Mononuclear cell (primary cell): ENCODE data around the gene NPAS1. TPM values are rescaled to one million over a fixed set of nuclear protein-coding genes. Genes with fewer than 3 reads are reported as not detected.

ENCODE experiments used
- H3K27me3 ChIP-seq: 2 replicates; pipeline ENCODE4 v1.6.0; 2011; ENCODE audit warnings: low read length, control low read depth; ENCODE audit not compliant: insufficient read depth
- H3K4me1 ChIP-seq: 2 replicates; pipeline ENCODE4 v1.5.1; 2011; ENCODE audit warnings: mild to moderate bottlenecking, low read length, control low read depth; ENCODE audit not compliant: insufficient read depth
- H3K4me3 ChIP-seq: 2 replicates; pipeline ENCODE4 v1.5.1; 2011; ENCODE audit warnings: mild to moderate bottlenecking, low read length, moderate library complexity
- H3K9me3 ChIP-seq: 2 replicates; pipeline ENCODE4 v1.5.1; 2011; ENCODE audit warnings: low read depth, mild to moderate bottlenecking, control low read depth, low read length
- total RNA-seq: library from RNA; depleted of rRNA; stranded (reverse); fragments of >200 nt; gene quantifications from one replicate; pipeline ENCODE4 v1.2.3, GENCODE V29; 2012

The NPAS1 gene
- total RNA-seq, 1 donor = 0.10 TPM

DNA sequence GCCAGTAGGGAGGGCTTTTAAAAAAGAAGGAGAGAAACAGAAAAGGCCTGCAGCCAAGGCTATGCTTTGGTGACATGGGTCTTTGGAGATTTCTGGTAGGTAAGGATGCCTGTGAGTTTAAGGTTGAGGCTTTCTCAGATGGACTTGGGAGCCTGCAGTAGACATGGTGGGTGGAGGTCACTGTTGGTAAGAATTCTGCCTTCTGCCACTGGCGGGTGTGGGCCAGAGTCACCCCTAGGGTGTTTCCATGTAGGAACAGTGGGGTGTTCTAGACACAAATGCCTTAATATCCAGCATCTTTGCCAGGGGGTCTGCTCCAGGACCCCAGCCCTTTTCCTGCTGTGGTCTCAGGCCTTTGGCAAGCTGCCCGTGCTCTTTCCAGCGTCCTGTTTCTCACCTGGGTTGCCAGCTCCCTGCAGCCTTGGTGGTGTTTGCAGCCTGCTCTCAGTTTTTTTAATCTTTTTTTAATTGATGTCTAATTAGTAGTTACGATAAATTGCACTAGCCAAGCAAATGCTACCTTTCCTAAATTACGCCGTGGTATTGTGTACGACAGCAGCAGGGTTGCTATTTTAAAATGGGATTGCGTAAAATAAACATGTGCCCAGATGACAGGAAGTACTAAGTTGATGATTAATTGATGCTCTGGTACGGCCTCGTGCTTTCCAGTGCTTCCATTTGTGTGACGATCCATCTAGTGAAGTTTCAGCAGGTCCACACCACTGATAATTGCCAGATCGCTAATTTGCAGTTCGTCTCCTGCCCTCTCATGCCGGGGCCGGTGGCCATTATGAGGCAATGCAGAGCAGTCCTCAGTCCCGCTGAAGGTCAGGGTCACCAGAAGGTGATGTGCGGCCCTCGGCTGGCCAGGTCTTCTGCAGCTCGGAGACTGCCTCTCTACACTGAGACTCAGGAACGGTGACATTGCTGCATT is 35.3 kb upstream of the NPAS1 start:
- no peaks in the 10 kb centered on the region for H3K9me3 ChIP-seq
- no peaks in the 10 kb centered on the region for H3K27me3 ChIP-seq
- H3K4me1 ChIP-seq = peaks cover 32% of the 10 kb centered on the region
- no peak overlapping the region for H3K4me3 ChIP-seq

GRCh38 chr19:46985542-46986415 is 33.9 kb upstream of the NPAS1 start:
- no peaks in the 10 kb centered on the region for H3K9me3 ChIP-seq
- peaks cover 25% of the 10 kb centered on the region for H3K4me1 ChIP-seq
- H3K4me3 ChIP-seq = no peak overlapping the region

DNA sequence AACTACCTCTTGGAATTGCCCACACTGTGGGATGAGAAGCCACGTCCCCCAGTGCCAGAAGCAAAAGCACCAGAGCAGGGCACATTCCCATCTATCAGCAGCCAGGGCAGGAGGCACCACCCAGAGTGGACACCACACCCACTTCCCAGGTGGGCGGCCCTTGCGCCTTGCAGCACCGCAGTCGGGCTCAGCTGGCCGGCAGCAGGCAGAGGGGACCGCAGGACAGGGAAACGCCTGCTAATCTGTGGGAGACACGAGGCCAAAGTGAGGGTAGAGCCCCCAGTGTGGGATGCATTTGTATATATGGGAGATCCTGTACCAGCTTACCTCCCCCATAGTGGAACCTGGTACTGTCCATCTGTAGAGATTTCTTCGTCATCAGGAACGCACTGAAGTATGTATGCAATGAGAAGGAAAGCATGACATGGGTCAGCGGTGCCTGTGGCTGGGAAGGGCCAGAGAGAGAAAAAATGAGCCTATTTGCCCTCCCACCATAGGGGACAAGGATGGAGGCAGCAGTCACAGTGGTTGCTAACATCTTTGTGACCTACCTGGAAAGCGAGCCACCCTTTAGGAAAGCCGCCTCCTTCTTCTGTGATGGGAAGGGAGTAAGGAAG is 30.9 kb upstream of the NPAS1 start:
- no peaks in the 10 kb centered on the region for H3K9me3 ChIP-seq
- H3K4me1 ChIP-seq = peaks cover 20% of the 10 kb centered on the region
- no peak overlapping the region for H3K4me3 ChIP-seq
- H3K27me3 ChIP-seq = no peaks in the 10 kb centered on the region

More at GRCh38 chr19:46985542-46986415, 33.9 kb upstream of the NPAS1 start:
- H3K27me3 ChIP-seq = no peaks in the 10 kb centered on the region

- Histone ChIP-seq H3K9me3 (no peaks in the 10 kb centered on the region), H3K4me1 (peaks cover 10% of the 10 kb centered on the region), H3K27me3 (no peaks in the 10 kb centered on the region), H3K4me3 (no peak overlapping the region)
Observed at GRCh38 chr19:46990991-46991676, 28.5 kb upstream of the NPAS1 start.

GRCh38 chr19:46992699-46993535 is 26.7 kb upstream of the NPAS1 start:
- H3K27me3 ChIP-seq = no peaks in the 10 kb centered on the region
- no peaks in the 10 kb centered on the region for H3K9me3 ChIP-seq
- no peak overlapping the region for H3K4me3 ChIP-seq
- H3K4me1 ChIP-seq = peaks cover 10% of the 10 kb centered on the region

GRCh38 chr19:46993622-46994021 is 26.0 kb upstream of the NPAS1 start:
- Histone ChIP-seq H3K4me1 (peaks cover 10% of the 10 kb centered on the region), H3K4me3 (no peak overlapping the region), H3K9me3 (no peaks in the 10 kb centered on the region), H3K27me3 (no peaks in the 10 kb centered on the region)

- Histone ChIP-seq H3K4me1 (peaks cover 10% of the 10 kb centered on the region), H3K4me3 (no peak overlapping the region), H3K27me3 (no peaks in the 10 kb centered on the region), H3K9me3 (no peaks in the 10 kb centered on the region)
Observed at GRCh38 chr19:46994141-46994686, 25.4 kb upstream of the NPAS1 start.

- H3K4me3 ChIP-seq = no peak overlapping the region
- no peaks in the 10 kb centered on the region for H3K27me3 ChIP-seq
- peaks cover 10% of the 10 kb centered on the region for H3K4me1 ChIP-seq
- H3K9me3 ChIP-seq = no peaks in the 10 kb centered on the region
Observed at GRCh38 chr19:46995492-46995891, 24.1 kb upstream of the NPAS1 start.

- no peaks in the 10 kb centered on the region for H3K27me3 ChIP-seq
Observed at GRCh38 chr19:46998445-46999125, 21.1 kb upstream of the NPAS1 start.

GRCh38 chr19:46999377-46999776 is 20.3 kb upstream of the NPAS1 start:
- Histone ChIP-seq H3K4me3 (no peak overlapping the region), H3K4me1 (no peaks in the 10 kb centered on the region), H3K9me3 (no peaks in the 10 kb centered on the region), H3K27me3 (peaks cover 3% of the 10 kb centered on the region)

More at GRCh38 chr19:46998445-46999125, 21.1 kb upstream of the NPAS1 start:
- Histone ChIP-seq H3K4me1 (no peaks in the 10 kb centered on the region), H3K4me3 (no peak overlapping the region), H3K9me3 (no peaks in the 10 kb centered on the region)

GRCh38 chr19:46999878-47000277 is 19.8 kb upstream of the NPAS1 start:
- no peaks in the 10 kb centered on the region for H3K9me3 ChIP-seq
- no peak overlapping the region for H3K4me3 ChIP-seq
- H3K27me3 ChIP-seq = peaks cover 3% of the 10 kb centered on the region
- H3K4me1 ChIP-seq = no peaks in the 10 kb centered on the region

GRCh38 chr19:47000373-47000772 is 19.3 kb upstream of the NPAS1 start:
- Histone ChIP-seq H3K27me3 (peaks cover 3% of the 10 kb centered on the region), H3K4me3 (no peak overlapping the region), H3K4me1 (no peaks in the 10 kb centered on the region), H3K9me3 (no peaks in the 10 kb centered on the region)

DNA sequence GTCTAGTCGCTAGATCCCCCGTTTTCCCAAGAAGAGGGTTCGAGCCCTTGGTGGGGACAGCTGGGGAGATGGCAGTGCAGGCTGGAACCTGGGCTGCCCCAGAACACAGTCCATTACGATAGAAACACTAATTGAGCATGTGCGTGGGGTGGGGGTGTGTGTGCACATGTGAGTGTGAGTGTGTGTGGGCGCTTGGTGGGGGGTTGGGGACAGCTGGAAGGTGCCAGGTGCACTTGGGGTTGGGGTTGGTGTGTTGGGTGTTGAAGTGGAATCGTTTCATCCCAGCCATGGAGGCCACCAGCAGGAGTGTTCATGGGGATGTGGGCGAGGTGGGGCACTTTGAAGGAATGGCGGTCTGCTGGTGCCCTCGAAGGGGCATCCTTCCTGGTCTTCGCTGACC is 18.1 kb upstream of the NPAS1 start:
- H3K27me3 ChIP-seq = peaks cover 3% of the 10 kb centered on the region
- H3K9me3 ChIP-seq = no peaks in the 10 kb centered on the region
- H3K4me1 ChIP-seq = no peaks in the 10 kb centered on the region
- no peak overlapping the region for H3K4me3 ChIP-seq
